Nephron progenitor cell (in vitro differentiated cells): ENCODE measurements around the gene SETX.

Source experiments
- DNase-seq: peaks from one replicate; pipeline ENCODE4 v3.0.0; 2021
- H3K27ac Mint-ChIP-seq: 2 replicates; pipeline ENCODE4 v1.8.0; 2021; ENCODE audit warnings: mild to moderate bottlenecking, moderate library complexity, mixed read lengths
- H3K27me3 Mint-ChIP-seq: 2 replicates; pipeline ENCODE4 v1.8.0; 2021; ENCODE audit warnings: mild to moderate bottlenecking, low read depth, mixed read lengths; ENCODE audit not compliant: poor library complexity
- H3K36me3 Mint-ChIP-seq: 2 replicates; pipeline ENCODE4 v1.8.0; 2021; ENCODE audit warnings: low read depth, mixed read lengths
- H3K4me1 Mint-ChIP-seq: 2 replicates; pipeline ENCODE4 v1.8.0; 2021; ENCODE audit warnings: mixed read lengths
- H3K4me3 Mint-ChIP-seq: 2 replicates; pipeline ENCODE4 v1.8.0; 2021; ENCODE audit warnings: mild to moderate bottlenecking, moderate library complexity, mixed read lengths
- H3K9me3 Mint-ChIP-seq: 2 replicates; pipeline ENCODE4 v1.8.0; 2021; ENCODE audit warnings: mild to moderate bottlenecking, moderate library complexity, mixed read lengths
- TF ChIP-seq, protein P1 (sequence below): fragments of 200-600 bp; sonication (generic); IDR thresholded peaks from 2 replicates; pipeline ENCODE4 v1.5.0; 2021; ENCODE audit warnings: antibody characterized with exemption

Gene SETX, protein sequence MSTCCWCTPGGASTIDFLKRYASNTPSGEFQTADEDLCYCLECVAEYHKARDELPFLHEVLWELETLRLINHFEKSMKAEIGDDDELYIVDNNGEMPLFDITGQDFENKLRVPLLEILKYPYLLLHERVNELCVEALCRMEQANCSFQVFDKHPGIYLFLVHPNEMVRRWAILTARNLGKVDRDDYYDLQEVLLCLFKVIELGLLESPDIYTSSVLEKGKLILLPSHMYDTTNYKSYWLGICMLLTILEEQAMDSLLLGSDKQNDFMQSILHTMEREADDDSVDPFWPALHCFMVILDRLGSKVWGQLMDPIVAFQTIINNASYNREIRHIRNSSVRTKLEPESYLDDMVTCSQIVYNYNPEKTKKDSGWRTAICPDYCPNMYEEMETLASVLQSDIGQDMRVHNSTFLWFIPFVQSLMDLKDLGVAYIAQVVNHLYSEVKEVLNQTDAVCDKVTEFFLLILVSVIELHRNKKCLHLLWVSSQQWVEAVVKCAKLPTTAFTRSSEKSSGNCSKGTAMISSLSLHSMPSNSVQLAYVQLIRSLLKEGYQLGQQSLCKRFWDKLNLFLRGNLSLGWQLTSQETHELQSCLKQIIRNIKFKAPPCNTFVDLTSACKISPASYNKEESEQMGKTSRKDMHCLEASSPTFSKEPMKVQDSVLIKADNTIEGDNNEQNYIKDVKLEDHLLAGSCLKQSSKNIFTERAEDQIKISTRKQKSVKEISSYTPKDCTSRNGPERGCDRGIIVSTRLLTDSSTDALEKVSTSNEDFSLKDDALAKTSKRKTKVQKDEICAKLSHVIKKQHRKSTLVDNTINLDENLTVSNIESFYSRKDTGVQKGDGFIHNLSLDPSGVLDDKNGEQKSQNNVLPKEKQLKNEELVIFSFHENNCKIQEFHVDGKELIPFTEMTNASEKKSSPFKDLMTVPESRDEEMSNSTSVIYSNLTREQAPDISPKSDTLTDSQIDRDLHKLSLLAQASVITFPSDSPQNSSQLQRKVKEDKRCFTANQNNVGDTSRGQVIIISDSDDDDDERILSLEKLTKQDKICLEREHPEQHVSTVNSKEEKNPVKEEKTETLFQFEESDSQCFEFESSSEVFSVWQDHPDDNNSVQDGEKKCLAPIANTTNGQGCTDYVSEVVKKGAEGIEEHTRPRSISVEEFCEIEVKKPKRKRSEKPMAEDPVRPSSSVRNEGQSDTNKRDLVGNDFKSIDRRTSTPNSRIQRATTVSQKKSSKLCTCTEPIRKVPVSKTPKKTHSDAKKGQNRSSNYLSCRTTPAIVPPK (N-terminal part only)

DNA sequence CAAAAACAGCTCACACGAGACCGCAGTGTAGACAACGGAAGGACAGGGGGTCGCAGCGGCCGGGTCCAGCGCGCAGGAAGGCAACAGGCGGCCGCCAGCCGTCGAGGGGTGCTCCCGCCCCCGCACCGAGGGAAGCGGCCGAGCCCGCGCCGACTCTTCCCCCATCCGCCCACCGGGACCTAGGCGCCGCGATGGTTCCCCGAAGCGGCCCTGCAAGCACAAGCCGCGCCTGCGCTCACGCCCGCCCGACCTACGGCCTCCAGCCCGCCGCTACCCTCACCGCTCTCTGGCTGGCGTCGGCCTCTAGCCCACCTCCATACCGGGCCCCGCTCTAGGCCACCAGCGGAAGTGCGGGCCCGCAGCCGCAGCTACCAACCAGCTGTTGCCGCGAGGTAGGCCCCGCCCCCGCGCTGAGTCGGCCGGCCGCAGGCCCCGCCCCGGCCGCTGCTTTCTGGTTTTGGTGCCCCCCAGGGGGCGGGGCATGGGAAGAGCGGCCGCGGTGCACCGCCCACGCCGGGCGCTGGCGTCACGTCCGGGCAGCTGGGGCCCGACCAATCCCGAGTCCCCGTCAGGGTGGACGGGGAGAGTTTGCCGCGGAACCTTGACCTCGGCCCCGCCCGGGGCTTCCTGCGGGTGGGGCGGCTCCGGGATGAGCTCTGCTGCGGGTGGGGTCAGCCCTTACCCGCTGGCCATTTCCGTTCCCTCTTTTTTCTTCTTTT, at the start of gene SETX:
Gene SETX (minus strand): TSS at position 350 of the 719 bp plus-strand sequence. CDS start 5,558 bp downstream, outside the sequence.
- Mint-ChIP-seq H3K4me1 (peaks cover 34% of the 10 kb centered on the region), H3K27ac (peak within 1 kb of the TSS; percentile 96), H3K9me3 (peaks cover 8% of the 10 kb centered on the region), H3K4me3 (peak within 1 kb of the TSS; percentile 94), H3K36me3 (peaks cover 25% of the 10 kb centered on the region), H3K27me3 (peaks cover 5% of the 10 kb centered on the region)
- peak; percentile 98 for DNase-seq
- TF ChIP-seq, protein P1, sequence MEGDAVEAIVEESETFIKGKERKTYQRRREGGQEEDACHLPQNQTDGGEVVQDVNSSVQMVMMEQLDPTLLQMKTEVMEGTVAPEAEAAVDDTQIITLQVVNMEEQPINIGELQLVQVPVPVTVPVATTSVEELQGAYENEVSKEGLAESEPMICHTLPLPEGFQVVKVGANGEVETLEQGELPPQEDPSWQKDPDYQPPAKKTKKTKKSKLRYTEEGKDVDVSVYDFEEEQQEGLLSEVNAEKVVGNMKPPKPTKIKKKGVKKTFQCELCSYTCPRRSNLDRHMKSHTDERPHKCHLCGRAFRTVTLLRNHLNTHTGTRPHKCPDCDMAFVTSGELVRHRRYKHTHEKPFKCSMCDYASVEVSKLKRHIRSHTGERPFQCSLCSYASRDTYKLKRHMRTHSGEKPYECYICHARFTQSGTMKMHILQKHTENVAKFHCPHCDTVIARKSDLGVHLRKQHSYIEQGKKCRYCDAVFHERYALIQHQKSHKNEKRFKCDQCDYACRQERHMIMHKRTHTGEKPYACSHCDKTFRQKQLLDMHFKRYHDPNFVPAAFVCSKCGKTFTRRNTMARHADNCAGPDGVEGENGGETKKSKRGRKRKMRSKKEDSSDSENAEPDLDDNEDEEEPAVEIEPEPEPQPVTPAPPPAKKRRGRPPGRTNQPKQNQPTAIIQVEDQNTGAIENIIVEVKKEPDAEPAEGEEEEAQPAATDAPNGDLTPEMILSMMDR: no peak

DNA sequence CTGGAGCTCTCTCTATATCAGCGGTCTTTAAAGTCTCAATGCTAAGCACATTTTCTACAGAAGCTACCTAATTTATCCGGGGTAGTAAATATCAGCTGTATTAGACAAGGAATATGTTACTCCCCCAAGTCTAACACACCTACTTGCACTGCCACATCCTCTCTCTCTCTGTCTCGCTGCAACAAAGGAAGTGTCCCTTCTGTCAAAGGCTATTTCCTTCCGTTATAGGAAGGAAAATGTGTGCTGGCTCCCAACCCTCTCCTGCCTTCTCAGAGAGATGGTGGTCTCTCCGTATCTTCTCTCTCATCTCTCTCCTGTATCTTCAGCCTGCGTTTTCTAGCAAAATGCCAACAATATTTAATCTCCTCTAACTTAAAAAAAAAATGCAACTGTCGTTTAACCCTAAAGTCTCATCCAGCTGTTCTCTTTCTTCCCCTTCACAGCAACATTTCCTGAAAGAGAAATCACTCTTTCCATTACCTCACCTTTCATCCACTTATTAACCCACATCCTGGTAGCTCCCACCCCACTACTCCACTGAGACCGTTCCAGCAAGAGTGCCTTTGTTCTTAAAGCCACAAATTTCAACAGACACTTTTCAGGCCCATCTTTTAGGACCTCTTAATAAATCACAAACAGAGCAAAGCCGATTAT, 49.6 kb upstream of the SETX start:
- peak overlapping the region; percentile 49 for H3K4me3 Mint-ChIP-seq
- H3K36me3 Mint-ChIP-seq: peaks cover 48% of the 10 kb centered on the region
- peak overlapping the region; percentile 33 for H3K27ac Mint-ChIP-seq
- H3K4me1 Mint-ChIP-seq: peaks cover 51% of the 10 kb centered on the region
- DNase-seq: no peak
- no peaks in the 10 kb centered on the region for H3K9me3 Mint-ChIP-seq
- TF ChIP-seq, protein P1: no peak
- peaks cover 23% of the 10 kb centered on the region for H3K27me3 Mint-ChIP-seq

DNA sequence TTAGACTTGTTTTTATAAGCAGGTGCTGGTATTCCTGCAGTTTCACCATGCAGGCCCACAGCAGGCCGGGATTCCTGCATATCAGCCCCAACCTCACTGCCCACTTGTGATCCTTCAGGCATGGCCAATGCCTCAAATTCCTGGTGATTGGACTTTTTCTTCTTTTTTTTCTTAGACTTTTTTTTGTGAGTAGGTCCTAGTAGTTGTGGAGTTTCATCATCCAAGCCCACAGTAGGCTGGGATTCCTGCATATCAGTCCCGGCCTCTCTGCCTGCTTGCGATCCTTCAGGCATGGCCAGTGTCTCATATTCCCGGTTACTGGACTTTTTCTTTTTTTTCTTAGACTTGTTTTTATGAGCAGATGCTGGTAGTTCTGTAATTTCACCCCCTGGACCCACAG, 47.0 kb upstream of the SETX start:
- peaks cover 67% of the 10 kb centered on the region for H3K36me3 Mint-ChIP-seq
- H3K27me3 Mint-ChIP-seq: peaks cover 2% of the 10 kb centered on the region
- no peak overlapping the region for H3K4me3 Mint-ChIP-seq
- H3K27ac Mint-ChIP-seq: peak overlapping the region; percentile 65
- H3K4me1 Mint-ChIP-seq: peaks cover 53% of the 10 kb centered on the region
- no peak for DNase-seq
- TF ChIP-seq, protein P1: no peak
- H3K9me3 Mint-ChIP-seq: no peaks in the 10 kb centered on the region

DNA sequence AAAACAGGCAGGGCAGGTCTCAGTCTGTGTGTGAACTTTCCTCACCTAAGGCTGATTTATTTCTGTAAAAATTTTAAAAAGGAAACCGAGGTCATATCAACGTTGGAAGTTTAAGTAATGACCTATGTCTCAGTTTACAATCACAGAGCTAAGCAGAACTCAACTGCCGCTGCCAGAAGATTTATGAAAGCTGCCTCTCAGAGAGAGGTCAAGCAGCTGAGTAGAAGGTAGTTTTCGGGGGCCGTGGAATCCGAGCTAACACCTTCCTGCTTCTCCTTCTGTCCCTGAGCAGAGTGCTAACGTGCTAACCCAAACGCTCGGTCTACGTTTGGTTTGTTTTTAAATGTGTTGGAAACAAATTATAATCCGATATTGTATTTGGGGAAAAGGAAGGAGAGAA, 40.8 kb upstream of the SETX start:
- peaks cover 38% of the 10 kb centered on the region for H3K4me1 Mint-ChIP-seq
- peaks cover 82% of the 10 kb centered on the region for H3K36me3 Mint-ChIP-seq
- H3K4me3 Mint-ChIP-seq: peak overlapping the region; percentile 15
- no peaks in the 10 kb centered on the region for H3K9me3 Mint-ChIP-seq
- no peak for DNase-seq
- H3K27me3 Mint-ChIP-seq: peaks cover 4% of the 10 kb centered on the region
- H3K27ac Mint-ChIP-seq: peak overlapping the region; percentile 72
- TF ChIP-seq, protein P1: no peak

DNA sequence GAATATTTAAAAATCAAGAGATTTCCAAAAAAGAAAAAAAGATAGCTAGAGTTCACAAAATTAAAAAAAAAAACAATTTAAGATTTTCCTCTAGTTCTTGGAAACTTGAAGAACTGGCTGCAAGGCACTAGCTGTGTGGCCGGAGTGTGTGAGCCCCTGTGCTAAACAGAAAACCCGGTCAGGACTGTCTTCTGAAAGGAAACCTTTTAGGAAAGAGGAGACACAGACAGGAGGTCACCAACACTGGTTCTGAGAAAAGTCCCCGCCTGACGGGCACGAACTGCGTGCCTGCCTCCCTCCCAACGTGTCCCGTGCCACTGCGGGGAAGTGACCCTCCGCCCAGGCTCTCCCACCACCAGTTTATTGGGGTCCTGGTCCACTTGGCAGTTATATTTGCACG, 36.7 kb upstream of the SETX start:
- H3K4me1 Mint-ChIP-seq: peaks cover 32% of the 10 kb centered on the region
- DNase-seq: no peak
- peaks cover 4% of the 10 kb centered on the region for H3K27me3 Mint-ChIP-seq
- H3K9me3 Mint-ChIP-seq: no peaks in the 10 kb centered on the region
- H3K4me3 Mint-ChIP-seq: no peak overlapping the region
- peaks cover 78% of the 10 kb centered on the region for H3K36me3 Mint-ChIP-seq
- peak overlapping the region; percentile 88 for H3K27ac Mint-ChIP-seq
- TF ChIP-seq, protein P1: no peak
